ENCODE results near the gene KRTAP10-3. TPM values are rescaled to one million over a fixed set of nuclear protein-coding genes. Genes with fewer than 3 reads are reported as not detected.
A peak's percentile ranks its signal among the peaks of the same experiment; 100 is the strongest.

KRTAP10-3 gene
- total and polyA plus RNA-seq, 9 of the 15 experiments (the other 6 are each of a cell fraction or from before 2014, with no cell fraction given), result not detected

DNA sequence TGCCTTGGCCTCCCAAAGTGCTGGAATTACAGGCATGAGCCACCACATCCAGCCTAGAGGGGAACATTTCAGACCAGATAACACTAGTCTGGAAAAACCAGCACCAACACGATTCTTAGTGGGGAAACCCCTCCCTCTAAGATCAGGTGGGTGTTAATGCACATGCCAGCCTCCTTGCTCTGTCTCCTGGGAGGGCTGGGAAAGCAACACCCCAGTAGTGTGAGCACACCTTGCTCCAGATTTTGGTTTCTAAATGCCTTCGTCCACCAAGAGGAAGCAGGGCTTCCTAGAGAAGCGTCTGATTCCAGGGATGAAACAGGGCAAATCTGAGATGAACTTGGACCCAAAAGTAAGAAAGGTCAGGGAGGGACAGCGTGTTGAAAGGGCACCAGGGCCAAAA is 12.7 kb upstream of the KRTAP10-3 start:
- 0% methylated on average over 4 of the region's 4 CpGs for WGBS (ENCODE audit: insufficient coverage, low coverage, missing lambda C conversion rate)
- ChIA-PET CTCF (ENCODE audit: low intra/inter-chr PET ratio) (no interaction called here), POLR2A (no interaction called here)
- no peak for ATAC-seq
- TF ChIP-seq HDAC3 (IDR thresholded peaks at IDR 0.05; ENCODE audit: borderline replicate concordance, partially characterized antibody), result no peak
- TF ChIP-seq ZNF121 (CRISPR knock-in tag; conservative IDR thresholded peaks at IDR 0.05), result peak; percentile 35; the same call in 1 of the 2 replicates
- Histone ChIP-seq H3K9me1 (ENCODE audit: control insufficient read depth, insufficient read depth, low read length) (no peaks in the 10 kb centered on the region), H3K9ac (ENCODE audit: insufficient read depth in 1 of 2, low read depth in 2 of 2, low read length in 2 of 2) (no peak overlapping the region), H3K27ac (ENCODE audit: extremely low read depth, low read depth, low read length) (no peak overlapping the region), H3K4me1 (replicated peaks in 1 of 2; ENCODE audit: control insufficient read depth in 2 of 2, insufficient read depth in 2 of 2, low read length in 2 of 2) (peaks cover 0 to 24% of the 10 kb centered on the region in 2 experiments; a peak in 1 of 5 replicates), H4K20me1 (replicated peaks; ENCODE audit: control insufficient read depth, insufficient read depth, low read length) (no peaks in the 10 kb centered on the region), H3K36me3 (ENCODE audit: control insufficient read depth, insufficient read depth, low read length) (no peaks in the 10 kb centered on the region), H3K4me3 (no peak overlapping the region), H3K27me3 (ENCODE audit: control insufficient read depth in 2 of 2, insufficient read depth in 2 of 2, low read length in 2 of 2) (peaks cover 20 to 56% of the 10 kb centered on the region in 2 experiments; a peak in 4 of 5 replicates), H3K79me2 (ENCODE audit: control insufficient read depth, insufficient read depth, low read length) (no peaks in the 10 kb centered on the region), H3K4me2 (ENCODE audit: insufficient read depth, low read length) (no peak overlapping the region), H3K9me3 (replicated peaks; ENCODE audit: control insufficient read depth, insufficient read depth, low read depth, low read length) (no peaks in the 10 kb centered on the region), H2AFZ (ENCODE audit: low read depth, low read length) (no peak overlapping the region)
- FAIRE-seq, result no peak
- in situ Hi-C loops (cut with MboI) (no loop called here), intact Hi-C loops (cut with micrococcal nuclease) (no loop called here)
- DNase-seq (ENCODE audit: extremely low read depth in 1 of 4, low spot score in 3 of 4), result no peak
- BruUV-seq (replicated peaks), result no TSS peak

DNA sequence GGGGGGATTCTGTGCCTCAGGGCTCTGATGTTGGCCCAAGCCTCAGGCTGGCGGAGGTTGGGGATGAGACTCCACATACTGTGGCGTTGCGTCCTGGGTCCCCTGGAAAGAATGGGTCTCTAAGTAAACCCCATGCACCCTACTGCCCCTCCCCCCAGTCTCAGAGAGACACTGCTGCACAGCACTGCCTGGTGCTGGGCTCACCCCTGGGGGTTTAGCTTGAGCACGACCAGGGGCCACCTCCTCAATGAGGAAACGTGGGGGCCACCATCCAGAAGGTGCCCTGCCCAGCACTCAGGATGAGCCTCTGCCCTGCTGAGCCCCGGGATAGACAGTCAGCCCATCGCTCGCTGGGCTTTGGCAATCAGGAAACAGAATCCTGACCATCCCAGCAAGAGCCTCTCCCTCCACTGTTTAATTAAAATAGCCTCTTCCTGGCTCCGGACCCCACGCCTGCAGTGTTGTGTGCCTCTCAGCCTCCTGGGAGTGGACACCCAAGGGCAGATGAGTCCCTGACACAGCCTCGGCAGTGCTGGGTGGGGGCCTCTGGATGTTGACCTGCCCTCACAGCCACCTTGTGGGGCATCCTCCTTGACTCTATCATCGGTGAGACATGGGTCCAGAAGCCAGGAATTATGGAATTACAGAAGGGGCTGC is 11.4 kb upstream of the KRTAP10-3 start:
- Histone ChIP-seq H3K4me1 (replicated peaks in 1 of 2; ENCODE audit: control insufficient read depth in 2 of 2, insufficient read depth in 2 of 2, low read length in 2 of 2) (peaks cover 0 to 24% of the 10 kb centered on the region in 2 experiments; a peak in 1 of 5 replicates), H3K36me3 (ENCODE audit: control insufficient read depth, insufficient read depth, low read length) (no peaks in the 10 kb centered on the region), H3K9ac (ENCODE audit: insufficient read depth in 1 of 2, low read depth in 2 of 2, low read length in 2 of 2) (no peak overlapping the region), H3K9me1 (ENCODE audit: control insufficient read depth, insufficient read depth, low read length) (no peaks in the 10 kb centered on the region), H3K4me2 (ENCODE audit: insufficient read depth, low read length) (no peak overlapping the region), H3K79me2 (ENCODE audit: control insufficient read depth, insufficient read depth, low read length) (no peaks in the 10 kb centered on the region), H3K27ac (ENCODE audit: extremely low read depth, low read depth, low read length) (no peak overlapping the region), H2AFZ (ENCODE audit: low read depth, low read length) (no peak overlapping the region), H4K20me1 (replicated peaks; ENCODE audit: control insufficient read depth, insufficient read depth, low read length) (no peaks in the 10 kb centered on the region), H3K27me3 (ENCODE audit: control insufficient read depth in 2 of 2, insufficient read depth in 2 of 2, low read length in 2 of 2) (peaks cover 20 to 43% of the 10 kb centered on the region in 2 experiments; a peak in 3 of 5 replicates), H3K9me3 (replicated peaks; ENCODE audit: control insufficient read depth, insufficient read depth, low read depth, low read length) (no peaks in the 10 kb centered on the region), H3K4me3 (no peak overlapping the region)
- CTCF ChIA-PET (ENCODE audit: low intra/inter-chr PET ratio), result no interaction called here
- ATAC-seq, result no peak
- TF ChIP-seq ZNF766 (CRISPR knock-in tag; conservative IDR thresholded peaks at IDR 0.05) (no peak), SMARCE1 (IDR thresholded peaks at IDR 0.05) (no peak), PATZ1 (CRISPR knock-in tag; IDR thresholded peaks at IDR 0.05; ENCODE audit: borderline replicate concordance) (no peak), ATF4 (CRISPR knock-in tag; IDR thresholded peaks at IDR 0.05) (no peak), HEY1 (CRISPR knock-in tag; IDR thresholded peaks at IDR 0.05; ENCODE audit: borderline replicate concordance) (no peak)
- intact Hi-C loops (cut with micrococcal nuclease) (no loop called here), in situ Hi-C loops (cut with MboI) (no loop called here)
- DNase-seq (ENCODE audit: extremely low read depth in 1 of 4, low spot score in 3 of 4), result no peak
- 3% methylated on average over 11 of the region's 12 CpGs for WGBS (ENCODE audit: insufficient coverage, low coverage, missing lambda C conversion rate)
- no TSS peak for BruUV-seq (replicated peaks)
- POLR2A ChIA-PET, result no interaction called here
- FAIRE-seq, result no peak
